HepG2 (cell line): ENCODE results near the gene RFX2. TPM values are rescaled to one million over a fixed set of nuclear protein-coding genes. Genes with fewer than 3 reads are reported as not detected.

Experiments
- CREBL2 ChIP-seq: sonication (generic); formaldehyde crosslinking; IDR thresholded peaks from 2 replicates; pipeline ENCODE4 v1.8.1; 2023; ENCODE audit warnings: missing genetic modification reagents, mild to moderate bottlenecking, borderline replicate concordance
- CSRNP2 ChIP-seq: sonication (generic); formaldehyde crosslinking; conservative IDR thresholded peaks from 2 replicates; pipeline ENCODE4 v1.8.0; 2022; ENCODE audit warnings: low read depth, missing genetic modification reagents
- E2F1 ChIP-seq: sonication (generic); formaldehyde crosslinking; IDR thresholded peaks from 2 replicates; pipeline ENCODE4 v1.5.0; 2020; ENCODE audit warnings: missing genetic modification reagents
- FOSL2 ChIP-seq: sonication (generic); formaldehyde crosslinking; IDR thresholded peaks from 2 replicates; pipeline ENCODE4 v1.4.0; 2020; ENCODE audit warnings: missing genetic modification reagents
- MED13 ChIP-seq: sonication (generic); formaldehyde crosslinking; IDR thresholded peaks from 2 replicates; pipeline ENCODE4 v1.5.0; 2020; ENCODE audit warnings: missing genetic modification reagents
- MTERF4 ChIP-seq: sonication (generic); formaldehyde crosslinking; IDR thresholded peaks from 2 replicates; pipeline ENCODE4 v1.8.0; 2023; ENCODE audit warnings: mild to moderate bottlenecking, missing genetic modification reagents
- PAXIP1 ChIP-seq: sonication (generic); formaldehyde crosslinking; conservative IDR thresholded peaks from 2 replicates; pipeline ENCODE4 v1.4.0; 2020; ENCODE audit warnings: mild to moderate bottlenecking, missing genetic modification reagents, moderate library complexity
- polyA plus RNA-seq, 8 experiments: library from polyadenylated mRNA; depleted of rRNA in 3 of 8; stranded (reverse) in 7 of 8; unstranded in 1 of 8; fragments of >200 nt; fragmentation: Illumina TruSeq in 4 of 8; extraction: Trizol in 4 of 8; gene quantifications; 2 replicates each; pipeline versions ENCODE4 v1.2.1 to v1.2.3, GENCODE V29; 2011 to 2016; ENCODE audit warnings: low read depth in 4 of 8, missing spikeins in 1 of 8, mixed read lengths in 1 of 8; ENCODE audit not compliant: insufficient read depth in 1 of 8
- total RNA-seq, 5 experiments: library from RNA; depleted of rRNA; stranded (reverse); fragments of >200 nt; fragmentation: Illumina TruSeq; extraction: Trizol; gene quantifications; 2 replicates each; pipeline ENCODE4 v1.2.3, GENCODE V29; 2016; ENCODE audit warnings: low read depth in 1 of 5

The RFX2 gene
- total and polyA plus RNA-seq, 2 of the 13 experiments (the other 11 are each of a cell fraction or from before 2014, with no cell fraction given), result 2.8 to 3.3 TPM

- TF ChIP-seq CREBL2 (CRISPR knock-in tag) (no peak), CSRNP2 (CRISPR knock-in tag) (no peak), PAXIP1 (CRISPR knock-in tag) (no peak), MED13 (CRISPR knock-in tag) (no peak), E2F1 (CRISPR knock-in tag) (no peak), MTERF4 (CRISPR knock-in tag) (no peak), FOSL2 (CRISPR knock-in tag) (no peak)
Measured at GRCh38 chr19:6039566-6040225, 70.6 kb downstream of the RFX2 start (continued).
